Measurements from ENCODE around the gene STARD3. TPM values are rescaled to one million over a fixed set of nuclear protein-coding genes. Genes with fewer than 3 reads are reported as not detected.

STARD3 gene
- total and polyA plus RNA-seq, 2 of the 13 experiments (the other 11 are each of a cell fraction or from before 2014, with no cell fraction given) = 34.6 to 100 TPM

GRCh38 chr17:39653662-39654331 is 16.9 kb downstream of the STARD3 start (continued):
- TF ChIP-seq ZBTB2 (CRISPR knock-in tag; IDR thresholded peaks at IDR 0.05; ENCODE audit: low read depth) (no peak), ZNF280D (CRISPR knock-in tag; IDR thresholded peaks at IDR 0.05) (no peak), NCOA2 (CRISPR knock-in tag; IDR thresholded peaks at IDR 0.05) (0 out of 2 replicates have a peak, but pooled peaks have one; percentile 31), SUZ12 (IDR thresholded peaks at IDR 0.05; ENCODE audit: low read depth, low read length) (no peak), ZNF710 (CRISPR knock-in tag; IDR thresholded peaks at IDR 0.05; ENCODE audit: borderline replicate concordance) (no peak), ISX (CRISPR knock-in tag; conservative IDR thresholded peaks at IDR 0.05) (no peak), RFX3 (CRISPR knock-in tag; IDR thresholded peaks at IDR 0.05) (no peak), ZSCAN12 (CRISPR knock-in tag; IDR thresholded peaks at IDR 0.05) (no peak), NPAS2 (CRISPR knock-in tag; IDR thresholded peaks at IDR 0.05; ENCODE audit: borderline replicate concordance) (no peak), ZNF10 (CRISPR knock-in tag; IDR thresholded peaks at IDR 0.05; ENCODE audit: borderline replicate concordance, low read depth) (no peak), MTERF4 (CRISPR knock-in tag; IDR thresholded peaks at IDR 0.05) (no peak), ZNF543 (CRISPR knock-in tag; IDR thresholded peaks at IDR 0.05) (no peak)
- TF ChIP-seq, protein P1, sequence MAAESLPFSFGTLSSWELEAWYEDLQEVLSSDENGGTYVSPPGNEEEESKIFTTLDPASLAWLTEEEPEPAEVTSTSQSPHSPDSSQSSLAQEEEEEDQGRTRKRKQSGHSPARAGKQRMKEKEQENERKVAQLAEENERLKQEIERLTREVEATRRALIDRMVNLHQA (CRISPR knock-in tag; IDR thresholded peaks at IDR 0.05) = no peak
- TF ChIP-seq, protein P2, sequence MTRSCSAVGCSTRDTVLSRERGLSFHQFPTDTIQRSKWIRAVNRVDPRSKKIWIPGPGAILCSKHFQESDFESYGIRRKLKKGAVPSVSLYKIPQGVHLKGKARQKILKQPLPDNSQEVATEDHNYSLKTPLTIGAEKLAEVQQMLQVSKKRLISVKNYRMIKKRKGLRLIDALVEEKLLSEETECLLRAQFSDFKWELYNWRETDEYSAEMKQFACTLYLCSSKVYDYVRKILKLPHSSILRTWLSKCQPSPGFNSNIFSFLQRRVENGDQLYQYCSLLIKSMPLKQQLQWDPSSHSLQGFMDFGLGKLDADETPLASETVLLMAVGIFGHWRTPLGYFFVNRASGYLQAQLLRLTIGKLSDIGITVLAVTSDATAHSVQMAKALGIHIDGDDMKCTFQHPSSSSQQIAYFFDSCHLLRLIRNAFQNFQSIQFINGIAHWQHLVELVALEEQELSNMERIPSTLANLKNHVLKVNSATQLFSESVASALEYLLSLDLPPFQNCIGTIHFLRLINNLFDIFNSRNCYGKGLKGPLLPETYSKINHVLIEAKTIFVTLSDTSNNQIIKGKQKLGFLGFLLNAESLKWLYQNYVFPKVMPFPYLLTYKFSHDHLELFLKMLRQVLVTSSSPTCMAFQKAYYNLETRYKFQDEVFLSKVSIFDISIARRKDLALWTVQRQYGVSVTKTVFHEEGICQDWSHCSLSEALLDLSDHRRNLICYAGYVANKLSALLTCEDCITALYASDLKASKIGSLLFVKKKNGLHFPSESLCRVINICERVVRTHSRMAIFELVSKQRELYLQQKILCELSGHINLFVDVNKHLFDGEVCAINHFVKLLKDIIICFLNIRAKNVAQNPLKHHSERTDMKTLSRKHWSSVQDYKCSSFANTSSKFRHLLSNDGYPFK (CRISPR knock-in tag; IDR thresholded peaks at IDR 0.05; ENCODE audit: borderline replicate concordance) = no peak
- TF ChIP-seq, protein P3, sequence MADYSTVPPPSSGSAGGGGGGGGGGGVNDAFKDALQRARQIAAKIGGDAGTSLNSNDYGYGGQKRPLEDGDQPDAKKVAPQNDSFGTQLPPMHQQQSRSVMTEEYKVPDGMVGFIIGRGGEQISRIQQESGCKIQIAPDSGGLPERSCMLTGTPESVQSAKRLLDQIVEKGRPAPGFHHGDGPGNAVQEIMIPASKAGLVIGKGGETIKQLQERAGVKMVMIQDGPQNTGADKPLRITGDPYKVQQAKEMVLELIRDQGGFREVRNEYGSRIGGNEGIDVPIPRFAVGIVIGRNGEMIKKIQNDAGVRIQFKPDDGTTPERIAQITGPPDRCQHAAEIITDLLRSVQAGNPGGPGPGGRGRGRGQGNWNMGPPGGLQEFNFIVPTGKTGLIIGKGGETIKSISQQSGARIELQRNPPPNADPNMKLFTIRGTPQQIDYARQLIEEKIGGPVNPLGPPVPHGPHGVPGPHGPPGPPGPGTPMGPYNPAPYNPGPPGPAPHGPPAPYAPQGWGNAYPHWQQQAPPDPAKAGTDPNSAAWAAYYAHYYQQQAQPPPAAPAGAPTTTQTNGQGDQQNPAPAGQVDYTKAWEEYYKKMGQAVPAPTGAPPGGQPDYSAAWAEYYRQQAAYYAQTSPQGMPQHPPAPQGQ (CRISPR knock-in tag; IDR thresholded peaks at IDR 0.05; ENCODE audit: borderline replicate concordance) = no peak

All from HepG2 (cell line).